ENCODE measurements around the gene HCRTR1.

Gene HCRTR1

GRCh38 chr1:31625561-31626222 is 8.2 kb downstream of the HCRTR1 start:
- no peak for DNase-seq (ENCODE audit: extremely low read depth in 1 of 2, low read depth in 1 of 2)

- no peak for DNase-seq (ENCODE audit: extremely low read depth in 1 of 2, low read depth in 1 of 2)
Observed at GRCh38 chr1:31626223-31627207, 9.0 kb downstream of the HCRTR1 start.

- DNase-seq (ENCODE audit: extremely low read depth in 1 of 2, low read depth in 1 of 2): no peak
Observed at GRCh38 chr1:31627301-31627929, 9.9 kb downstream of the HCRTR1 start.

- no peak for DNase-seq (ENCODE audit: extremely low read depth in 1 of 2, low read depth in 1 of 2)
Observed at GRCh38 chr1:31627930-31628559, 10.6 kb downstream of the HCRTR1 start.

- no peak for DNase-seq (ENCODE audit: extremely low read depth in 1 of 2, low read depth in 1 of 2)
Observed at GRCh38 chr1:31628931-31629556, 11.6 kb downstream of the HCRTR1 start.

- no peak for DNase-seq (ENCODE audit: extremely low read depth in 1 of 2, low read depth in 1 of 2)
Observed at GRCh38 chr1:31632649-31633048, 15.2 kb downstream of the HCRTR1 start.

- DNase-seq (ENCODE audit: extremely low read depth in 1 of 2, low read depth in 1 of 2): no peak
Observed at GRCh38 chr1:31633117-31633516, 15.6 kb downstream of the HCRTR1 start.

- DNase-seq (ENCODE audit: extremely low read depth in 1 of 2, low read depth in 1 of 2): no peak
Observed at GRCh38 chr1:31637915-31638673, 20.6 kb downstream of the HCRTR1 start.

GRCh38 chr1:31639543-31639942 is 22.1 kb downstream of the HCRTR1 start:
- DNase-seq (ENCODE audit: extremely low read depth in 1 of 2, low read depth in 1 of 2): no peak

GRCh38 chr1:31640179-31640578 is 22.7 kb downstream of the HCRTR1 start:
- DNase-seq (ENCODE audit: extremely low read depth in 1 of 2, low read depth in 1 of 2): no peak

GRCh38 chr1:31640964-31641363 is 23.5 kb downstream of the HCRTR1 start:
- DNase-seq (ENCODE audit: extremely low read depth in 1 of 2, low read depth in 1 of 2): no peak

GRCh38 chr1:31642366-31642765 is 24.9 kb downstream of the HCRTR1 start:
- DNase-seq (ENCODE audit: extremely low read depth in 1 of 2, low read depth in 1 of 2): no peak

- no peak for DNase-seq (ENCODE audit: extremely low read depth in 1 of 2, low read depth in 1 of 2)
Observed at GRCh38 chr1:31642897-31643296, 25.4 kb downstream of the HCRTR1 start.

GRCh38 chr1:31643976-31644559 is 26.6 kb downstream of the HCRTR1 start:
- DNase-seq (ENCODE audit: extremely low read depth in 1 of 2, low read depth in 1 of 2): no peak

GRCh38 chr1:31644560-31645273 is 27.2 kb downstream of the HCRTR1 start, which contains the start of gene PEF1:
Gene PEF1 (minus strand): TSS chr1:31644876. CDS start chr1:31644864, 12 bp downstream.
- peak; percentile 99 for DNase-seq (ENCODE audit: extremely low read depth in 1 of 2, low read depth in 1 of 2)

- DNase-seq (ENCODE audit: extremely low read depth in 1 of 2, low read depth in 1 of 2): no peak
Observed at GRCh38 chr1:31645274-31645568, 27.7 kb downstream of the HCRTR1 start.

GRCh38 chr1:31646259-31646960 is 28.9 kb downstream of the HCRTR1 start:
- no peak for DNase-seq (ENCODE audit: extremely low read depth in 1 of 2, low read depth in 1 of 2)

GRCh38 chr1:31647106-31647505 is 29.6 kb downstream of the HCRTR1 start:
- DNase-seq (ENCODE audit: extremely low read depth in 1 of 2, low read depth in 1 of 2): no peak

Measured in activated CD8-positive, alpha-beta memory T cell treated with anti-CD3 and anti-CD28 coated beads for 1 hour (primary cell).